Coronary artery (tissue), 2 donors: ENCODE data around the gene ZNF217.
"Not testable (repeated sequence)": the region's sequence is repeated elsewhere in the genome, so short reads cannot be mapped to it uniquely, and the experiment has no call there.

ENCODE experiments used
- DNase-seq: peaks from one replicate; pipeline ENCODE4 v3.0.0-alpha.2; 2017; ENCODE audit warnings: low spot score
- H3K27ac ChIP-seq, 2 donors: fragments of 200-600 bp; sonication (generic); one replicate each; pipeline ENCODE4 v1.5.1; 2016 to 2019
- H3K4me3 ChIP-seq: fragments of 200-600 bp; sonication (generic); 2 replicates; pipeline ENCODE4 v1.5.1; 2016; ENCODE audit warnings: mild to moderate bottlenecking, moderate library complexity
- TF ChIP-seq, protein P1 (sequence below): fragments of 200-600 bp; sonication (generic); IDR thresholded peaks from one replicate; pipeline ENCODE4 v1.5.1; 2019; ENCODE audit warnings: antibody characterized with exemption

Gene ZNF217

DNA sequence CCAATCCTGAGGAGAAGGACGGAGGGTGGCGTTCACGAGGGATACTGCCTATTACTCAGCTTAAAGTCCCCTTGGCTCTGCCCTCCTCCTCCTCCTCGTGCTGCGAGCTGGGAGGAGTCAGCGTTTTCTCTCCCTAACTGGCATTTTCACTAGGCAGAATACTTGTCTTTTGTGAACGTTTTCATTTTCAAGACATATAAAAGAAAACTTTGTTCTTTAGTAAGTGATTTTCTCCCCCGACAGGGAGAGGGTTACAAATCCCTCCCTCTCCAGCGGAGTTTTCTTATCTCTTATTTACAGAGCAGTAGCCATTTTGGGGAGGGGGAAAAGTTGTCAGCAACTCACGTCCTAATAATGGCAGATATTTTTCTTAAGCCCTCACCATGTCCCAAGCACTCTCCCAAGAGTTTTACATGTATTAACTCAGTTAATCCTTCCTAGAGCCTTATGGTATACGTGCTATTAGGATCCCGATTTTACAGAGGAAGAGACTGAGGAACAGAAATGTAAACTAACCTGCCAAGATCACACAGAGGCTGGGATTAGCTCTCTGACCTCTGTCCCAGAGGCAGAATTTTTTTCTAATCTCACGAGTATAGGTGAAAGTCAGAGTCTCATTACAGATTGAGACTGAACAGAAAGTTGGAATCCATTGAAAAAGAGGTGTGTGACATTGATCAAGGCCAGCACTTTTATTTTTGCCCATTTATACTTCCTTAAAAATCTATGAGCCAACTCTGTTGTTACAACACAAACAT, 30.0 kb upstream of the ZNF217 start:
- DNase-seq, result peak; percentile 77
- Histone ChIP-seq H3K4me3 (peak overlapping the region; percentile 65), H3K27ac (peak overlapping the region; percentile 85 to 87)
- TF ChIP-seq, protein P1, sequence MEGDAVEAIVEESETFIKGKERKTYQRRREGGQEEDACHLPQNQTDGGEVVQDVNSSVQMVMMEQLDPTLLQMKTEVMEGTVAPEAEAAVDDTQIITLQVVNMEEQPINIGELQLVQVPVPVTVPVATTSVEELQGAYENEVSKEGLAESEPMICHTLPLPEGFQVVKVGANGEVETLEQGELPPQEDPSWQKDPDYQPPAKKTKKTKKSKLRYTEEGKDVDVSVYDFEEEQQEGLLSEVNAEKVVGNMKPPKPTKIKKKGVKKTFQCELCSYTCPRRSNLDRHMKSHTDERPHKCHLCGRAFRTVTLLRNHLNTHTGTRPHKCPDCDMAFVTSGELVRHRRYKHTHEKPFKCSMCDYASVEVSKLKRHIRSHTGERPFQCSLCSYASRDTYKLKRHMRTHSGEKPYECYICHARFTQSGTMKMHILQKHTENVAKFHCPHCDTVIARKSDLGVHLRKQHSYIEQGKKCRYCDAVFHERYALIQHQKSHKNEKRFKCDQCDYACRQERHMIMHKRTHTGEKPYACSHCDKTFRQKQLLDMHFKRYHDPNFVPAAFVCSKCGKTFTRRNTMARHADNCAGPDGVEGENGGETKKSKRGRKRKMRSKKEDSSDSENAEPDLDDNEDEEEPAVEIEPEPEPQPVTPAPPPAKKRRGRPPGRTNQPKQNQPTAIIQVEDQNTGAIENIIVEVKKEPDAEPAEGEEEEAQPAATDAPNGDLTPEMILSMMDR, result no peak

DNA sequence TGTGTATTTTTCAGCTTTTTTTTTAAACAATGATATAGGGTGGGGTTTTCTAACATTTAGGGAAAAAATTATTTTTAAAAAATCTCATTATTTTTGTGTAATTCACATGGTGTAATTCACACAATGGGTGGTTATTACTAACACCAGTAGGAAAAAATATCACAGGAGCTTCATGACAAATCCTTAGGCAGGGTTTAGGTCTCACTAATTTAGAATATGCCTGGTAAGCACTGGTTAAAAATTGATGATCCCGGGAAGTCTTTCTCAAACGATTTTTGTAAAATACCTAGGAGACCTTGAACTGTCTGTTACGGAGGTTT, 29.5 kb upstream of the ZNF217 start:
- TF ChIP-seq, protein P1, result no peak
- peak overlapping the region; percentile 85 to 87 for H3K27ac ChIP-seq
- DNase-seq, result no peak
- H3K4me3 ChIP-seq, result peak overlapping the region; percentile 65

DNA sequence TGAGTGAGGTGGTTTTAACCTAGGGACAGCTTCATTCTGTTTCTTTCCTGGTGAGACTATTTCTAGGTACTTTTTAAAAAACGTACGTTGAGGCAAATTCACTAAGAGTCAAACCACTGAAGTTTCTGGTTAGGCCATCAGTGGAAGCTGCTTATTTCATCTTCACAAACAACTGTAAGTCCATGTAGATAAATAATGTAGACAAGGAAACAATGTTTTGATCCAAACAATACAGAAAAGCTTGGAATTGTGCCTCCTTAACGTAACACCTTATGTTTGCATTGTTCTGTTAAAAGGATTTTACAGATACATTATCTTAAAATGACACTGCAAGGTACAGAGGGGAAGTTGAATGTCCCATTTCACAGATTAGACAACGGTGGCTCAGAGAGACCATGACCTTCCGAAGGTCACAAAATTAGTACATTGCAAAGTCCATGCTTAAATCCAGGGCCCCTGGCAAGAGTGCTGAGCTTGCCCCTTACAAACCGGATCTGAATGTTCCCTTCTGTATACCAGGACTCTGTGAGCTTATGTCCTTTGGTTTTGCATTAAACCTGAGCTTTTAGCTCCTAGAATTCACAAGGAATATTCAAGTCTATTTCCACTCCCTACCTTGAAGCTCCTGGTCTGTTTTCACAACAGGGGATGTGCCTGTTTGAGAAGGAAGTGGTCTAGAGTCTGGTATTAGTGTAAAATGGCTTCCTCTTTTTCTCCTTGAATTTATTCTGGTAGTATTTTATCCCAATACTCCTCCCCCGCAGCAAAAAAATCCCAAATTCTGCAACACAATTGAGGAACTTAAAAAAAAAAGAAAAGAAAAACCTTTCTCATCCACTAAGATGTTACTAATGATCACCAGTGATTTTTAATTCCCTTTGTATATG, 28.9 kb upstream of the ZNF217 start:
- peak overlapping the region; percentile 85 to 92 for H3K27ac ChIP-seq
- TF ChIP-seq, protein P1, result no peak
- H3K4me3 ChIP-seq, result peak overlapping the region; percentile 65
- DNase-seq, result peak; percentile 58

DNA sequence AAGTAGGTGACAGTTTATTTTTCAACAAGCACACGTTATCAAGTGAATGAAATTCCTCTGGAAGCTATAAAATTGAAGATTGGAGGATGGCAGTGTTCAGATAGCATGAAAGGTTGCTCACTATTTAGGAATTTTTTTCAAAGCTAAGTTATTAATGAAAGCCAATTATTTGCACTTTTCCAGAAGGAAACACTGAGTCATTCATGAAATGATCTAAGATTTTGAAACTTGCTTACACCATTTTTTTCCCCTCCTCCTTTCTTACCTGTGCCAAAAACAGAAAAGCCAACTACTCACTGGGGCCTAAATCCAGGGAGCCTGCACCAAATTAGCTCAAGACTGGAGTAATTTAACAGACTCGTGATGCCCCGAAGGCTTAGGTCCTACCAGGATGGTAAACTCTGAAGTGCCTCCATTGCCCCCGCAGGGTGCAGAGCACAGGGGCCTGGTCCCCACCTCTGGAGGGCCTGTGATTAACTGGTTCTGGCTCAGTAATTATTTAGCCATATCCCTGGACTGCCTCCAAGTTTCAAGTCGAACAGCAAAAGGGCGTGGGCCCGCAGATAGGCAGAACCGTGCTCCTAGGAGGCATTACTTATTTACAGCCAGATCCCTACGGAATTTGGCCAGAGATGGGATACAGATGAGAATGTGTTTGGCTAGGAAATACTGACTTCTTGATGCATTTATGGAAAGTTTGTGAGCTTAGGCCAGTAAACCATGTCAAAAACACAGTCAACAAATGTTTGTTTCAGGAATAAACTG, 28.0 kb upstream of the ZNF217 start:
- peak overlapping the region; percentile 1 for H3K4me3 ChIP-seq
- peak; percentile 81 for DNase-seq
- H3K27ac ChIP-seq, result peak overlapping the region; percentile 85 to 92
- TF ChIP-seq, protein P1, result no peak

DNA sequence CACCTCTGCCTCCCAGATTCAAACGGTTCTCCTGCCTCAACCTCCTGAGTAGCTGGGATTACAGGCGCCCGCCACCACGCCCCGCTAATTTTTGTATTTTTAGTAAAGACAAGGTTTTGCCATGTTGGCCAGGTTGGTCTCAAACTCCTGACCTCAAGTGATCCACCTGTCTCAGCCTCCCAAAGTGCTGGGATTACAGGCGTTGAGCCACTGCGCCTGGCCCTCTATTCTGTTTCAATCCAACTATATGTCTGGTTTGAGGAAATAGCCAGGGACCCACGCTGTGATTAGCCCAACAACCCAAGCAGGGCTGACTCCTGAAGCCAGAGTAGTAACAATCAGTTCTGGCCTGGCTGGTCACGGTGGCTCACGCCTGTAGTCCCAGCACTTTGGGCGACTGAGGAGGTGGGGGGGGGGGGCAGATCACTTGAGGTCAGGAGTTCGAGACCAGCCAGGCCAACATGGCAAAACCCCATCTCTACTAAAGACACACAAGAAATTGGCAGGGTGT, 24.9 kb upstream of the ZNF217 start:
- H3K27ac ChIP-seq, H3K4me3 ChIP-seq, DNase-seq: not testable (repeated sequence)

DNA sequence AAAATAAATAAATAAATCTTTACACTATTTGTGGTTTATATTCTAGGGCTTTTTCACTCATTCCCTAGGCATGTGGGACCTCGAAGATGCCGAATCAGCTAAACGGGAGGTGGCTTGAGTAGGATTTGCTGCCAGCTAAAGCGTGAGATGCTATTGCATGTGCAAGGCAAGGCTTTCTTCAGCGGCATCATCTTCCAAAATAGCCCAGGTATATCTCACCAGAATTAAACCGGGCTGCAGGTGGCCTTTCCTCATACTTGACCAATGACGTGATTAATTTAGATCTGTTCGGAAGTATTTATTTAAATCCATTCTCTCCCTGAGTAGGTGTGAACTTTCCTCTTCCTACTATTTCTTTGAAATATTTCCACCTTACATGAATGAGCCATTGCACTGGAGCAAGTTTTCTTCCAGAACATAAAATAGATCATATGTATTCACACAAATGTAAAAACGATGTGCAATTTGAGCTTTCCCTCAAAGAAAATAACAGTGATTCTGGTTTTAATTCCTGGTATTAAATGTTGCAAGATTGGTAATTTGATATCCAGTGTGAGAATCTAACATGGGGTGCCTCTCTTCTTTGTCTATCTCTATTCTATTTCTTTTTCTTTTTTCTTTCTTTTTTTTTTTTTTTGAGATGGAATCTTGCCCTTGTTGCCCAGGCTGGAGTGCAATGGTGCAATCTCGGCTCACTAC, 24.3 kb upstream of the ZNF217 start:
- Histone ChIP-seq H3K4me3 (no peak overlapping the region), H3K27ac (no peak overlapping the region)
- TF ChIP-seq, protein P1, result no peak
- no peak for DNase-seq

DNA sequence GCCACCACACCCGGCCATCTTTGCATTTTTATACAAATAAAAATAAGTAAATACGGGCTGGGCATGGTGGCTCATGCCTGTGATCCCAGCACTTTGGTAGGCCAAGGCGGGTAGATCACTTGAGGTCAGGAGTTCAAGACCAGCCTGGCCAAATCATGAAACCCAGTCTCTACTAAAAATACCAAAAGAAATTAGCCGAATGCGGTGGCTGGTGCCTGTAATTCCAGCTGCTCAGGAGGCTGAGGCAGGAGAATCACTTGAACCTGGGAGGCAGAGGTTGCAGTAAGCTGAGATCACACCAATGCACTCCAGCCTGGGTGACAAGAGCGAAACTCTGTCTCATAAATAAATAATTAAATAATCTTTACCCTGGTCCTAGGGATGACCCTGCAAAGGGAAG, 22.9 kb upstream of the ZNF217 start:
- DNase-seq, H3K4me3 ChIP-seq, H3K27ac ChIP-seq: not testable (repeated sequence)
